GM19023 (cell line): ENCODE measurements around the gene KLF6.

Source experiments
- ATAC-seq: cut with Tn5 transposase; IDR thresholded peaks from one replicate; pipeline ENCODE4 v1.9.1; 2021; ENCODE audit warnings: mild to moderate bottlenecking, moderate library complexity; ENCODE audit not compliant: unreplicated experiment

KLF6 gene

GRCh38 chr10:3775696-3776551 is 9.1 kb downstream of the KLF6 start:
- no peak for ATAC-seq

DNA sequence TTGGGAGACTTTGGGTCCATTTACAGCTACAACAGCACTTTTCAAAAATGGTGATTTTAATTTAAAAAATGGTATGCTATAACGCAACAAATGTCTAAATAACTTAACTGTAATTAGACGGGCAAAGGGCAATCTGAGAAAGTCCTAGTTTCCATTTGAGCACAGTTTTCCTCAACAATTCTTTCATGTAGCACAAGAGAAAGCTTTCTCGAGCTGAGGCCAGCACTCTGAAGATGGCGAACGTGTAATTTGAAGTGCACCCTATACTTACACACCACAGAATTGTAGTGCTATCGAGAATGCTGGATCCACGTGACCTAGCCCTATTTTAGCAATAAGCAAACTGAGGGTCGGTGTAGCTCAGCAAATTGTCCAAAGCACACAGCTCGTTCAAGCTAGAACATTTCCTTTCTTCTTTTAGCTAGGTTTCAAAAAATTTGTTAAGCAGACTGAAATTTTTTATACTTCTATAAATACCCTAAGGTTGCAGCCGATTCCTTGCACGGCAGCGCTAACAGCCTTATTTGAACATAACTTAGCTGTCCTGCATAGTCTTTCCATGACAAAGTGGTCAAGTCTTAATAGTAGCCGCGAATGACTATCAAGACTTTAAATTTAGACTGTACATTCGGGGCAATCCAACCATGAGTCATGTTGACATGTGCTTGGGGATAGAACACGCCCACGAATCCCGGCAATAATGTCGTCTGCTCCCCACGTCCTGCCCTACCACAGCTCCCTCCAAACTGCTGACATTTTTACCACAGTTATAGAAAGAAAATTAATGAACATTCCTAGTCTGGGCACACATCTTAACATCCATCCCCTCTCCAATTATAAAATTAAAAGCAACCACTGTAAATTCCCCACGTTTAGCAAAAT is 10.0 kb downstream of the KLF6 start:
- no peak for ATAC-seq

DNA sequence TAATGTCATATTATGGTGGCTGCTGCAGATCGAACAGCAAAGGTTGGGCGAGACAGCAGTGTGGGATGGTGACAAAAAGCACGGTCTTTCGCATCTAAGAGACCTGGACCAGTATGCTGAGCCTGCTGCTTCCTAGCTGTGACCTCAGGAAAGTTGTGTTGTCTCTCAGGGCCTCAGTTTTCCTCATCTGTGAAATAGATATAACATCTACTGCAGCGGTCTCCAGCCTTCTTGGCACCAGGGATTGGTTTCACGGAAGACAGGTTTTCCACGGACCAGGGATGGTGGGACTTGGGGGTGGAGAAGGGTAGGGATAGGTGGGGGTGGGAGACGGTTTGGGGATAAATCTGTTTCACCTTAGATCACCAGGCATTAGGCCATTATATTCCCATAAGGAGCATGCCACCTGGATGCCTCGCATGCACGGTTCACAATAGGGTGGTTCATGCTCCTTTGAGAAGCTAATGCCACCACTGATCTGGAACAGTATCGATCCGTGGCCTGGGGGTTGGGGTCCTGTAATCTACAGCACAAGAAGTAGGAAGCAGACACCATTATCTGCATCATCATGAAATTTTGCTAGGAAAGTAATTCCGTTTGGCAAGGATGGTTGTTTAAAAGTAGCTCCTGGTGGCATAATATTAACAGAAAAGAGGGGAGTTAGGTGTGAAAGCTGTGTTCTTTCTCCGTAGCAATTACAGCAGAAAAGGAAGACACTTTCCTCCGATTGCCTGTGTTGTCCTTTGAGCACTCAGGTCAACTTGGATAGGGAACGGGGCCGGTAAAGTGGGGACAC is 10.8 kb downstream of the KLF6 start:
- ATAC-seq = no peak

DNA sequence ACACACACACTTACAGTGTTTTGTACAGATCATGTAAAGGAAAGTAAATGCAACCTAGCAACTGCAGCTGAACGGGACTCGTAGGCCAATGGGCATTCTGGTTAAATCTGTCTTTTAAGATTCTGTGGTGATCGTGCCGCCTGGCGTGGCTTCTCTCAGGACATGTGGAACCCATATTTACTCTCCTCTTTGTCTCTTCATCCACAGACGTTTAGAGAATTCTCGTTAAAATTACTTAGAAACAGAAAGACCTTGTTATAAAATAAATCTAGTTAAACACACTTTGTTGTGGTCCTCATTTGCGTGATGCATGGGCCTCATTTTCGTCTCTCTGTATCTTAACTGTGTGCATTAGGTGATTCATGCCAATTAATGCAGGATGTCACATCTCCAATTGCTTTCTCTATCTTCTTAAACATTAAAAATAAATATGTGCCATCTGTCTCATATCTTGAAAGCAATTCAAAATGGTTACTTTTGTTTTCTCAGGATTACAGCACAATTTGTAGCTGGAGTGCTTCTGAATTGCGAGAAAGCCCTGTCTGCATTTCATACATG is 11.5 kb downstream of the KLF6 start:
- no peak for ATAC-seq

GRCh38 chr10:3772361-3773171 is 12.4 kb downstream of the KLF6 start:
- no peak for ATAC-seq

GRCh38 chr10:3770611-3771110 is 14.3 kb downstream of the KLF6 start:
- no peak for ATAC-seq

- ATAC-seq = no peak
Measured at GRCh38 chr10:3769556-3769955, 15.5 kb downstream of the KLF6 start.

GRCh38 chr10:3766046-3766756 is 18.8 kb downstream of the KLF6 start:
- ATAC-seq = no peak

GRCh38 chr10:3765146-3765545 is 19.9 kb downstream of the KLF6 start:
- ATAC-seq = no peak

DNA sequence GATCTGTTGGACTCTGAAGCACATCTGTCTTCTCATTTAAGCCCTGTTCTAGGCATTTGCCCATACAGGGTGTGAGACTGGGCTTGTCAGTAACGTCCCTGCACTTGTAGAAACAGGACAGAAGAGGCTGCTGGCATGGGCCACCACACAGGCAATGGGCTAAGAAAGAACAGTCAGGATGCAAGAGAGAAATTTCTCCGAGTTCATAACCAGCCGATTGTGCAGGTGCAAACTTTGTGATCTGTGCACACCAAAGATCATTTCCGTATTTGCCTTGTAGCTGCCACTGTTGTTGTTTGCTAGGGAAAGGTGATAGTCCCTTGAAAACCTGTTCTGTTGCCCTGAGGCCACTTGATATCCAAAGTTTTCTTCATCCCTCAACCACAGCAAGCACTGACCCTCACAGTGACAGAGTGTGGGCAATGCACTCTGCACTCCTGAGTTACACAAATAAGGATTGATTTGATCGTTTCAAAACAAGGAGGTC is 20.3 kb downstream of the KLF6 start:
- ATAC-seq = no peak

DNA sequence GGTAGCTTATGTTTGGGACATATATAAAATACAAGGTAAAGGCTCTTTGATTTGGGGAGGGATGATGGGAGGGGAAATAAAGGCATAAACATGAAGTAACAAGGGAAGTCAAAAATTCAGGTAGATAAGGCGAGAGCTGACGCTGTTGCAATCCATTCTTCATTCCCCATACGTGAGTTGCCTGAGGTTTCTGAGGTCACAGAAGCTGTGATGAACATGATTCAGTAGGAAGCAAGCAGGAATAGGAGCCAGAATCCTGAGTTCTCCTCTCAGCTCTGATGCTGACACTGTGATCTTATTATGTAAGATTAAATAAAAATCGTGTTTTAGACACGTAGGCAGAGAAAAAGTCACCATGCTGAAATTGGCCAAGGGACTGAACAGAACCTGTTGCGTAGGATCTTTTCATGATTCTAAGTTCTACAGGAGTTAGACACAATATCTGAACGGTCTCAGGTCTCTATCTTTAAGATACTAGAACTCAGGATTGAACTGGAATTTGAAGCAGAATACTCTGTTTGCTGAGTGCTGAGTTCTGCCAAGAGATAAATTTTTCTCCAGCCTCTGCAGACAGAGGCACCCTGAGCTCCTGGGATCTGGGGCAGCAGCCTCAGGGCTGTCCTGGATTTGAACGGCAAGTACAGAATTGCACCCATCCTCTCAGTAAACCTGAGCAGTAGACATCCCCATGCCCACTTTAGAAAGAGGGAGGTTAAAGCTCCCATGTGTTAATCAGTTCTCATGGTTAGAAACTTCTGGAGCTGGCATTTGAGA is 21.0 kb downstream of the KLF6 start:
- no peak for ATAC-seq

GRCh38 chr10:3763035-3763456 is 22.0 kb downstream of the KLF6 start:
- ATAC-seq = no peak

DNA sequence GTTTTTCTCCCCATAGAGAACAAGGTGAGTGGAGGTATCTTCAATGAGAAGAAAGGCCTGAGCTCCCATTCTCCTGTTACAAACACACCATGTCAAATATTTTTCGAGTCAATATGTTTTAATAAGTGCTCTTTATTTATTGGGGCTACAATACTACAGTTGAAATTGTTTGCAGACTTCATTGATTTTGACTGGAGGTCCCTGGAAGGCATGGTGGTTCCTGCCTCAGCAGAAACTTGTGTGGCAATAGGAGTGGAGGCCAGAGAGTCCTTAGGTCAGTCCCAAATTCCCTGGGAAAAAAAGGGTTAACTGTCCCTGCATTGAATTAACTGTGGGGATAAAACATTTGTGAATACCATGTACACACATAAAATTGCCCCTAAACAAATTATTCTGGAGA is 22.7 kb downstream of the KLF6 start:
- ATAC-seq = no peak

- ATAC-seq = no peak
Measured at GRCh38 chr10:3761904-3762303, 23.1 kb downstream of the KLF6 start.

- no peak for ATAC-seq
Measured at GRCh38 chr10:3761021-3761686, 23.9 kb downstream of the KLF6 start.

DNA sequence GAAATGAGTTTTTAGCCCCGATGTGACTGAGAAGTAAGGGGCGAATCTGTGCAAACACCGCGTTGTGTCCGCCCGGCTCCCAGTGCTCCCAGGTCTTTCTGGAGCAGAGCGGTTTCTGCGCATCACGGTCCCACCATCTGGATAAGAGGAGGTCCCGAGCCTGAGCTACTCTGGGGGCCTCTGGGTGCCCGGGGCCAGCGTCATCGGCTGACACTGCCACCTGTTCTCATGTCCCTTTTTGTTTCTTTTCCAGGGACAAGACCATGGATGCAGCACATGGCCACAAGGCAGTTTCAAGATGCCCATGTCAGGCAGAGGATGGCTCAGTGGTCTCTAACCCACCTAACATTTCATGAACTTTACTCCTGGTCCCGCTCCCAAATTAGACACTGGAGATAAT is 24.9 kb downstream of the KLF6 start:
- no peak for ATAC-seq

DNA sequence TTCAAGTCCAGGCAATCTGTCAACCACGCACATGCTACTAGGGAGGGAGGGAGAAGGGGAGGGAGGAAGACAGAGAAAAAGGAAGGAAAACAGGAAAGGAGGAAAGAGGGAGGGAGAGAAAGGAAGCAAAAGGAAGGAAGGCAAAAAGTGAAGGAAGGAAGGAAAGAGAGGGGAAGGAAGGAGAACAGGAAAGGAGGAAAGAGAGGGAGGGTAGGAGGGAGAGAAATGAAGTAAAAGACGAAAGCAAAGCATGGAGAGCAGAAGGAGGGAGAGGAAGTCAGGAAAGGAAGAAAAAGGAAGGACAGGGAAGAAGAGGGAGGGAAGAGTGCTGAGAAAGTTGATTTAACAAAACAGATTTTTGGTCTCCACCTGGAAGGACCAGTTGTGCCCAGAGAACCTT is 25.6 kb downstream of the KLF6 start:
- ATAC-seq = no peak

DNA sequence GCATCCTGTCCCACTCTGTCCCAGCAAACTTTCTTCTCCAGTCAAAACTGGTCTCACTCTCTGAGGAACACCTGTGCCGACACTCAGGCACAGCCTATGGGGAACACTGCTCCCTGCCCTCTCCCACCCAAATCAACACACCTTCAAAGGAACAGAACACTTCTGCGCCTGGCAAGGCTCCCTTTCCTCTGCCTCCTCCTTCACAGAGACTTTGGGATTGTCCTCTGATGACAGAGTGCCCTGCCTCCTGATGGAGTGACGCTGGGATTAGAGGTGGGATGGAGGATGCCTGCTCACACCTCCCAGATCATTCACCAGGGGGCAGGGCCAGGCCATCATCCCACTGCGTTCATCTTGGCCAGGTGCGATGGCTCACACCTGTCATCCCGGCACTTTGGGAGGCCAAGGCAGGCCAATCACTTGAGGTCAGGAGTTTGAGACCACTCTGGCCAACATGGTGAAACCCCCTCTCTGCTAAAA is 26.5 kb downstream of the KLF6 start:
- no peak for ATAC-seq
